ENCODE results near the gene ANKRD55. TPM values are rescaled to one million over a fixed set of nuclear protein-coding genes. Genes with fewer than 3 reads are reported as not detected.

ANKRD55 gene
- total and polyA plus RNA-seq, 9 of the 15 experiments (the other 6 are each of a cell fraction or from before 2014, with no cell fraction given) = 3.4 to 10.6 (median 6.5) TPM

GRCh38 chr5:56085193-56085592 is 147.9 kb downstream of the ANKRD55 start (continued):
- TF ChIP-seq, protein P1, sequence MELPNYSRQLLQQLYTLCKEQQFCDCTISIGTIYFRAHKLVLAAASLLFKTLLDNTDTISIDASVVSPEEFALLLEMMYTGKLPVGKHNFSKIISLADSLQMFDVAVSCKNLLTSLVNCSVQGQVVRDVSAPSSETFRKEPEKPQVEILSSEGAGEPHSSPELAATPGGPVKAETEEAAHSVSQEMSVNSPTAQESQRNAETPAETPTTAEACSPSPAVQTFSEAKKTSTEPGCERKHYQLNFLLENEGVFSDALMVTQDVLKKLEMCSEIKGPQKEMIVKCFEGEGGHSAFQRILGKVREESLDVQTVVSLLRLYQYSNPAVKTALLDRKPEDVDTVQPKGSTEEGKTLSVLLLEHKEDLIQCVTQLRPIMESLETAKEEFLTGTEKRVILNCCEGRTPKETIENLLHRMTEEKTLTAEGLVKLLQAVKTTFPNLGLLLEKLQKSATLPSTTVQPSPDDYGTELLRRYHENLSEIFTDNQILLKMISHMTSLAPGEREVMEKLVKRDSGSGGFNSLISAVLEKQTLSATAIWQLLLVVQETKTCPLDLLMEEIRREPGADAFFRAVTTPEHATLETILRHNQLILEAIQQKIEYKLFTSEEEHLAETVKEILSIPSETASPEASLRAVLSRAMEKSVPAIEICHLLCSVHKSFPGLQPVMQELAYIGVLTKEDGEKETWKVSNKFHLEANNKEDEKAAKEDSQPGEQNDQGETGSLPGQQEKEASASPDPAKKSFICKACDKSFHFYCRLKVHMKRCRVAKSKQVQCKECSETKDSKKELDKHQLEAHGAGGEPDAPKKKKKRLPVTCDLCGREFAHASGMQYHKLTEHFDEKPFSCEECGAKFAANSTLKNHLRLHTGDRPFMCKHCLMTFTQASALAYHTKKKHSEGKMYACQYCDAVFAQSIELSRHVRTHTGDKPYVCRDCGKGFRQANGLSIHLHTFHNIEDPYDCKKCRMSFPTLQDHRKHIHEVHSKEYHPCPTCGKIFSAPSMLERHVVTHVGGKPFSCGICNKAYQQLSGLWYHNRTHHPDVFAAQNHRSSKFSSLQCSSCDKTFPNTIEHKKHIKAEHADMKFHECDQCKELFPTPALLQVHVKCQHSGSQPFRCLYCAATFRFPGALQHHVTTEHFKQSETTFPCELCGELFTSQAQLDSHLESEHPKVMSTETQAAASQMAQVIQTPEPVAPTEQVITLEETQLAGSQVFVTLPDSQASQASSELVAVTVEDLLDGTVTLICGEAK (IDR thresholded peaks at IDR 0.05) = no peak
- TF ChIP-seq, protein P1 (CRISPR knock-in tag; IDR thresholded peaks at IDR 0.05) = no peak
- peak; percentile 52; the same call in 1 of the 2 replicates for TF ChIP-seq PML (IDR thresholded peaks at IDR 0.05; ENCODE audit: low read length)
- TF ChIP-seq ZNF695 (CRISPR knock-in tag; IDR thresholded peaks at IDR 0.05) = no peak
- TF ChIP-seq MBD2 (IDR thresholded peaks at IDR 0.05; ENCODE audit: borderline replicate concordance, low read depth) = no peak
- no peak for TF ChIP-seq GTF2B (IDR thresholded peaks at IDR 0.05; ENCODE audit: extremely low read depth, insufficient read length)
- TF ChIP-seq HNRNPLL (IDR thresholded peaks at IDR 0.05; ENCODE audit: low read depth, low read length, poor library complexity, severe bottlenecking) = no peak
- TF ChIP-seq XRCC4 (IDR thresholded peaks at IDR 0.05; ENCODE audit: extremely low read depth, insufficient read depth, insufficient read length) = no peak
- no peak for TF ChIP-seq GMEB1 (CRISPR knock-in tag; IDR thresholded peaks at IDR 0.05)
- no peak for TF ChIP-seq ZNF717 (CRISPR knock-in tag; IDR thresholded peaks at IDR 0.05)
- no peak for TF ChIP-seq ZNF408 (CRISPR knock-in tag; IDR thresholded peaks at IDR 0.05; ENCODE audit: low read depth)
- TF ChIP-seq, protein P2, sequence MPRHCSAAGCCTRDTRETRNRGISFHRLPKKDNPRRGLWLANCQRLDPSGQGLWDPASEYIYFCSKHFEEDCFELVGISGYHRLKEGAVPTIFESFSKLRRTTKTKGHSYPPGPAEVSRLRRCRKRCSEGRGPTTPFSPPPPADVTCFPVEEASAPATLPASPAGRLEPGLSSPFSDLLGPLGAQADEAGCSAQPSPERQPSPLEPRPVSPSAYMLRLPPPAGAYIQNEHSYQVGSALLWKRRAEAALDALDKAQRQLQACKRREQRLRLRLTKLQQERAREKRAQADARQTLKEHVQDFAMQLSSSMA (CRISPR knock-in tag; IDR thresholded peaks at IDR 0.05) = no peak
- peak; percentile 44; the same call in 1 of the 2 replicates for TF ChIP-seq ARID3A (IDR thresholded peaks at IDR 0.05; ENCODE audit: borderline replicate concordance, low read depth, low read length)

Measured in K562 (cell line).